Measurements from ENCODE around the gene UBASH3B. TPM values are rescaled to one million over a fixed set of nuclear protein-coding genes. Genes with fewer than 3 reads are reported as not detected.

UBASH3B gene
- total RNA-seq, 1 donor from 2014 or later = 64.6 TPM

DNA sequence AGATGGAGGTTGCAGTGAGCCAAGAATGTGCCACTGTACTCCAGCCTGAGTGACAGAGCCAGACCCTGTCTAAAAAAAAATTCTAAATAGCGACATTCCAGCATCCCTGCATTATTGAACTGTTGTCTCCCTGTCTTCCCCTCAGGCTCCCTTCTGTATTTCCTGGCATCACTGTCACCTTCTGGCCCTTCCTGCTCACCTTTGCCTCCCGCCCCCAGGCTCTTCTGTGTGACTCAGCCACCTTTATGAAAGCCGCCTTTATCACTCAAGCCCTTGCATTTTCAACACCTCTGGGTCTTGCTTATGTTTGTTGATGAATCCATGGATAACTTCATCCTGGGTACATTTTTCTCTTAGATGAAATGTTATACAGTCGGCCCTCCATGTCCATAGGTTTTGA lies 21.1 kb downstream of the UBASH3B start:
- DNase-seq (ENCODE audit: low read depth) = no peak
- TF ChIP-seq, protein P1, sequence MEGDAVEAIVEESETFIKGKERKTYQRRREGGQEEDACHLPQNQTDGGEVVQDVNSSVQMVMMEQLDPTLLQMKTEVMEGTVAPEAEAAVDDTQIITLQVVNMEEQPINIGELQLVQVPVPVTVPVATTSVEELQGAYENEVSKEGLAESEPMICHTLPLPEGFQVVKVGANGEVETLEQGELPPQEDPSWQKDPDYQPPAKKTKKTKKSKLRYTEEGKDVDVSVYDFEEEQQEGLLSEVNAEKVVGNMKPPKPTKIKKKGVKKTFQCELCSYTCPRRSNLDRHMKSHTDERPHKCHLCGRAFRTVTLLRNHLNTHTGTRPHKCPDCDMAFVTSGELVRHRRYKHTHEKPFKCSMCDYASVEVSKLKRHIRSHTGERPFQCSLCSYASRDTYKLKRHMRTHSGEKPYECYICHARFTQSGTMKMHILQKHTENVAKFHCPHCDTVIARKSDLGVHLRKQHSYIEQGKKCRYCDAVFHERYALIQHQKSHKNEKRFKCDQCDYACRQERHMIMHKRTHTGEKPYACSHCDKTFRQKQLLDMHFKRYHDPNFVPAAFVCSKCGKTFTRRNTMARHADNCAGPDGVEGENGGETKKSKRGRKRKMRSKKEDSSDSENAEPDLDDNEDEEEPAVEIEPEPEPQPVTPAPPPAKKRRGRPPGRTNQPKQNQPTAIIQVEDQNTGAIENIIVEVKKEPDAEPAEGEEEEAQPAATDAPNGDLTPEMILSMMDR (conservative IDR thresholded peaks at IDR 0.05; ENCODE audit: low read depth, low read length) = no peak
- H3K4me3 ChIP-seq (ENCODE audit: low read depth, low read length) = no peak overlapping the region

DNA sequence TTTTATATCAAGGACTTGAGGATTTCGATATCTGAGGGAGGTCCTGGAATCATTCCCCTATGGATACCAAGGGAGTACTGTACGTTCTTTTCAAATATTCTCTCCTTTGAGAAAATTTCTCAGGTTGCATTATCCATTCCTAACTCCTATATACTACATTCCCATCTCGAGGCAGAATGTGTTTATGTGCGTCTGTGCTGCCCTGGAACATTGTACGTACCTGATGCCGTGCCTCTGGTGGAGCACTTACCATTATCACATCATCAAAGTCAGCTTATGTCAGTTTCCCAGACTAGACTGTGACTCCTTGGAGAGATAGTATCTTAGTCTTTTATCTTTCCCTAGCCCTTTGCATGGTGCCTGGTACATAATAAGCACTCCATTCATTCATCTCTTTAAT lies 21.7 kb downstream of the UBASH3B start:
- TF ChIP-seq, protein P1 (conservative IDR thresholded peaks at IDR 0.05; ENCODE audit: low read depth, low read length) = no peak
- DNase-seq (ENCODE audit: low read depth) = no peak

DNA sequence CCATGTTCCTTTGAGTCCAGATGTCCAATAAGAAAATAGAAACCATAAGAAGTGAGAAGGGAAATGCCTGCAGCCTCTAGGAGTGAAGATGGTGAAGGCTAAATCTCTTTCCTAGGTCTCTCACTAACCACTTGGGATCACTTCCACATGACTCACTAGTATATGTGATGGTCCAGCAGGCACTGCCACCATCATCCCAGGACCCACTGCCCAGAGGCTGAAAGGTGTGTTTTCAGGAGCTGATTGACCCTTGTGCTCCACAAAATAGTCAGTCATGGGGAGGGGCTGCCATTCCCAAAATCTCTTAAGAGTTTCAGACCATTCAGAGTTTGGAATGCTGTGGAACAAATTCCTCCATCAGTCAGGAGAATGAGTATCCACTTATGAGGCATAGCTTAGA lies 22.9 kb downstream of the UBASH3B start:
- TF ChIP-seq, protein P1 (conservative IDR thresholded peaks at IDR 0.05; ENCODE audit: low read depth, low read length) = no peak
- H3K4me3 ChIP-seq (ENCODE audit: low read depth, low read length) = no peak overlapping the region
- DNase-seq (ENCODE audit: low read depth) = no peak

More for the DNA sequence above, 21.7 kb downstream of the UBASH3B start:
- H3K4me3 ChIP-seq (ENCODE audit: low read depth, low read length) = no peak overlapping the region

DNA sequence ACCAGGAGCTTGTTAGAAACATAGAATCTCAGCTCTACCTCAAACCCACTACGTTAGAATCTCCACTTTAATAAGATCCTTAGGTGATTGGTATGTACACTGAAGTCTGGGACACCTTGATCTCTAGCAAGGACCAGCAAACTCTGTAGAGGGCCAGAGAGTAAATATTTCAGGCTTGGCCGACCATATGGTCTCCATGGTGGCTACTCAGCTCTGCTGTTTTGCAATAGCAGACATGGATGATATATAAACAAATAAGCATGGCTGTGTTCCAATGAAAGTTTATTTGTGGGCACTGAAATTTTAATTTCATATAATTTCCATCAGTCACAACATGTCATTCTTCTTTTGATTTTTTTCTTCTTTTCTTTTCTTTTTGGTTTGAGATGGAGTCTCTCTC lies 23.9 kb downstream of the UBASH3B start:
- TF ChIP-seq, protein P1 (conservative IDR thresholded peaks at IDR 0.05; ENCODE audit: low read depth, low read length) = no peak
- H3K4me3 ChIP-seq (ENCODE audit: low read depth, low read length) = no peak overlapping the region
- no peak for DNase-seq (ENCODE audit: low read depth)

DNA sequence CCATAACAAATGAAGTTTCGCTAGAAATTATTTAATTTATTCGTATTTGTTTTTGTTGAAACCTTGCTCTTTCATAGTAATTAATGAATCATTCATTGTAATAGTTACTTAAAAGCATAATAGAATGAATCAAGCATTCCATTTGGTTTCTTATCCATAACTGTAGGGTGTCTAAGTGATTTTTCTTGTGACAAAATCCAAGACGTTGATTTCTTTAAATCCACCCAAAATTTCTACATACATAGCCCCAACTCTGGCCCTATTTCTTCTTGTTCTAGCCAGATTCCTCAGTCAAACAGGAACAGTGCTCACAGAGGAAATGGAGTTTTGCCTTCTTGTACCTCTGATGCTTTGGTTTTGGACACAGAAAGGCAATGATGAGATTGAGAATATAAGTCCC lies 25.5 kb downstream of the UBASH3B start:
- TF ChIP-seq, protein P1 (conservative IDR thresholded peaks at IDR 0.05; ENCODE audit: low read depth, low read length) = no peak
- H3K4me3 ChIP-seq (ENCODE audit: low read depth, low read length) = no peak overlapping the region
- DNase-seq (ENCODE audit: low read depth) = no peak

DNA sequence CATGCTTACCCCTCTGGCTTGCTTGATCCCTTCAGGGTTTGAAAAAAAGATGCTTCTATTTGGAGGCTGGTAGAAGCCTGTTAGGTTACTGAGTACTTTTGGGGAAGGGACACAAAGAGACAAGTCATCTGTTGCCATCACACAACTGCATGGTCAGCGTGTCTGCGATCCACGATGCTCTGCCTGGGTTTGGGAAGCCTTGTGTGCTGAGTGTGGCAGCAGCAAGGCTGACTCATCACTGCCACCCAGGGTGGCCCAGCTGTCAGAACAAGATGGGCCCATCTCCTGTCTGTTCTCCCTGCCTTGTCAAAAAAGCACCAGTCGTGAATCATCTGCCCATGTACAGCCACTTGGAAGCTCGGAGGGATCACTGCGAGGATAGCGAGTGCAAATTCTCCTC lies 26.2 kb downstream of the UBASH3B start:
- TF ChIP-seq, protein P1 (conservative IDR thresholded peaks at IDR 0.05; ENCODE audit: low read depth, low read length) = no peak

DNA sequence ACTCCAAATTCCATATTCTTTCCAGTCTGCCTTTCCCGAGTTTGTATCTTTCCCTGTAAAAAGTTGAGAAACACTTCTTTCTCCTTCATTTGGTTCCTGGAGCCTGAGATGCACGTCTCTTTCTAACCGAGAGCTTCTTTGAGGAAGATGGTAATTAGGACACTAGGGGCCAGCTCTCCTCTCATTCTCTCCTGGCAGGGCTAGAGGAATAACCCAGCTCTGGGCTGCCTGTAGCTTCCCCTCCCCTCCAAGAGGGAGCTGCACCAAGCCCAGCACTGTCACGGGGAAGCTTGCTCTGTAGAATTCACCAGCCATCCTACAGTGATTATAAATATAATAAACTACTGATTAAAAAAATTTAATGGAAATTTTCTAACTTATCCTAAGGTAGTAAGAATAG lies 26.9 kb downstream of the UBASH3B start:
- TF ChIP-seq, protein P1 (conservative IDR thresholded peaks at IDR 0.05; ENCODE audit: low read depth, low read length) = no peak
- no peak for DNase-seq (ENCODE audit: low read depth)
- H3K4me3 ChIP-seq (ENCODE audit: low read depth, low read length) = no peak overlapping the region

More for the DNA sequence above, 26.2 kb downstream of the UBASH3B start:
- H3K4me3 ChIP-seq (ENCODE audit: low read depth, low read length) = no peak overlapping the region
- no peak for DNase-seq (ENCODE audit: low read depth)

Data from epithelial cell of proximal tubule (primary cell).